Motor neuron (in vitro differentiated cells): ENCODE measurements around the gene FOXP1. TPM values are rescaled to one million over a fixed set of nuclear protein-coding genes. Genes with fewer than 3 reads are reported as not detected.
A peak's percentile ranks its signal among the peaks of the same experiment; 100 is the strongest.

ENCODE experiments used
- ATAC-seq, 8 experiments: fragments of 200-7000 bp; cut with Tn5 transposase; replicated peaks in 6 of 8; 2 replicates each; pipeline ENCODE4 v1.8.0; 2021; ENCODE audit warnings: mild to moderate bottlenecking in 8 of 8, moderate library complexity in 8 of 8
- H3K27ac ChIP-seq, 2 donors: fragments of 250-450 bp; sonication (Bioruptor Pico); 2 replicates each; pipeline ENCODE4 v1.9.0; 2021; ENCODE audit warnings: antibody characterized with exemption in 2 of 2, mild to moderate bottlenecking in 2 of 2, moderate library complexity in 1 of 2
- H3K4me1 ChIP-seq, 2 donors: fragments of 250-450 bp; sonication (Bioruptor Pico); replicated peaks in 1 of 2; 2 replicates each; pipeline ENCODE4 v1.6.1; 2021; ENCODE audit warnings: antibody characterized with exemption in 2 of 2, mild to moderate bottlenecking in 2 of 2, moderate library complexity in 1 of 2
- H3K4me3 ChIP-seq, 5 donors: fragments of 250-450 bp; sonication (Bioruptor Pico); 2 replicates each; pipeline ENCODE4 v1.9.0; 2021; ENCODE audit warnings: antibody characterized with exemption in 5 of 5, mild to moderate bottlenecking in 5 of 5, moderate library complexity in 4 of 5
- WGBS, 10 experiments: fragments of 450-650 bp; shearing (Covaris generic); methylation state at CpG; one replicate each; pipeline ENCODE4 v1.0.0; 2022; 5-methylcytosine and 5-hydroxymethylcytosine counted together
- in situ Hi-C, 9 experiments: fragments of 400-800 bp; cut with MboI; loops; one replicate each; pipeline ENCODE4 v1.15.0; 2021; ENCODE audit warnings: low sequenced_read_pairs in 9 of 9, low pct_unique_long_range_greater_than_20kb in 2 of 9; ENCODE audit not compliant: unreplicated experiment in 9 of 9
- total RNA-seq, 8 experiments: library from RNA; unstranded; fragments of 300-600 nt; gene quantifications; 2 replicates each; pipeline versions ENCODE4 v1.2.3 to v1.2.4, GENCODE V29; 2022

Gene FOXP1
- total RNA-seq, 8 experiments from 2014 or later = 7.0 to 118 (median 74.5) TPM

GRCh38 chr3:71088019-71088708 lies 495.4 kb downstream of the FOXP1 start:
- Histone ChIP-seq H3K4me1 (peaks cover 0 to 3% of the 10 kb centered on the region in 2 donors), H3K4me3 (no peak overlapping the region), H3K27ac (no peak overlapping the region)
- WGBS, 10 experiments = 80 to 100% (median 95%) methylated on average over 2 to 8 of the region's 8 CpGs
- ATAC-seq = no peak
- in situ Hi-C loops = no loop called here

DNA sequence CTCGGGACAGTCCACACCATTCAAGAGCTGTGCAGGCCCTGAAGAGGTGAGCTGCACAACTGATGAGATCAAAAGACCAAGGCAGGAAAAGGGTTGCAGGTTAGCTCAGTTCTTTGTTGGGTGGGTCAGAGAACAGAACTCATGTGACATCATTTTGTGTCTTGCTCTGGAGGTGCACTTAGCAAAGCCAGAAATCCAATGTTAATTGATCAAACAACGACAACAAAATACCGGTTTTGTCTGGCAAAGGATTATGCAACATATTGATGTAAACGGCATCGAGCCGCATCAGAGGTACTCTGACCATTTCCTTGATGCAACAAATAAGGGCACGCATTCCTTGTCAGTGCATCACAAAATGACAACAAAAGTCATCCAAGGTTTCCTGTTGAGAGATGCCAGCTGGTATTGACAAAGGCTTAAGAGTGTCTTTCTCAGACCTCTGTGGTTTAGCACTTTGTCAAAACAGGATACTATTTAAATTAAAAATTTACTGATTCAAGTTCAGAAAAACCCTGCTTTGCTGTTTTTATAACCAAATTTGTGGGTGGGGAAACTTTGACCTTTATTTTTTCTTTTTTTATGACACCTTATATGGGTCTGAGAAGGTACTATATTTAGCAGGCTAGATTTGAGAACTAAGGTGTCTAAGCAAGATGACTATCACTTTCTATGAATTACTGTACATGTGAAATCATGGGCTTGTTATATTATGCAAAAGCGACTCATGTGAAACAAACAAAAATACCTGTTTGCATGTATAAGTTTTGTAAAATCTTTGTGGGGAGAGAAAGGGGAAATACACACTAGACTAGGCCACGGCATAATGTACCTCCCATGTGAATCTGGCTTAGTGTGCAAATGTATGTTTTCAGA lies 496.1 kb downstream of the FOXP1 start:
- peaks cover 0 to 3% of the 10 kb centered on the region in 2 donors for H3K4me1 ChIP-seq
- in situ Hi-C loops = no loop called here
- H3K4me3 ChIP-seq = no peak overlapping the region
- ATAC-seq = peak in 1 of 8 experiments; percentile 28
- 63 to 100% (median 92%) methylated on average over 3 to 9 of the region's 9 CpGs for WGBS, 10 experiments
- no peak overlapping the region for H3K27ac ChIP-seq

DNA sequence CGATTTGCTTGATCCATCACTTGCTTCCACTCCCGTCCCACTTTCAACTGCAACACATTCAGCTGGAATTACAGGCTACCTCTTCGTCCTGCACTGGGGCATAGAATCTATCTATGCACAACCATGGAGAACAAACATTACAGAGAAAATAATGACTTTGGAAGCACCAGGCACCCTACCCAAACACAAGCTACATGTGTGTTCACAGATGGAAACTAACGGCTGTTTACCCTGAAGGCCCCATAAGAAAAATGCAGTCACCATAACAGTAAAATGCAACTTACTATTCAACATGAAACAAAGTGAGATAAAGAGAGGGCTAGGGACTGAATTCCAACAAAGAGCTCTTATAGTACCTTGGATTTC lies 496.8 kb downstream of the FOXP1 start:
- in situ Hi-C loops = no loop called here
- 83 to 100% (median 100%) methylated on average over 1 to 4 of the region's 4 CpGs; no CpG with 5 or more reads in 4 of the 10 experiments for WGBS, 10 experiments
- ATAC-seq = peak in 2 of 8 experiments; percentile 25 to 86
- H3K4me1 ChIP-seq = peaks cover 0 to 3% of the 10 kb centered on the region in 2 donors
- no peak overlapping the region for H3K27ac ChIP-seq
- H3K4me3 ChIP-seq = no peak overlapping the region

DNA sequence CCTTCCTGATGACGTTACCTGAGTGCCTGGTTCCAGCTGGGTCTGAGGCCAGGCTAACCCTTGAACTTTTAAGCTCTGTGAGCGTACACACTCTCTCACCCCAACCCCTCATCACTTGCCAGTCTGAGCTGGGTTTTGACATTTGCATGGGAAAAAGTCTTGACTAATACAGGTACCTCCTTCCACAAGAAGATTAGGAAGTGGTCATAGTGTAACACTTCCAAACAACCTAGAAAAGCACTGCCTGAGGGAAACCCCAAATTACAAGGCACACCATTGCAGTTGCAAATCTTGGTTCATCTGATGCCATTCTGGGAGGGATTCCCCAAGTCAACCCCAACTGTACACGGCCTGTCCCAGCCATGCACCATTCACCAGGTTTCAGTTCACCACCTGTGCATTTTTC lies 499.8 kb downstream of the FOXP1 start:
- H3K4me1 ChIP-seq = peaks cover 0 to 3% of the 10 kb centered on the region in 2 donors
- 60 to 100% (median 91%) methylated on average over 1 to 3 of the region's 3 CpGs; no CpG with 5 or more reads in 4 of the 10 experiments for WGBS, 10 experiments
- no peak overlapping the region for H3K27ac ChIP-seq
- in situ Hi-C loops = no loop called here
- no peak overlapping the region for H3K4me3 ChIP-seq
- ATAC-seq = no peak

GRCh38 chr3:71082833-71083232 lies 500.7 kb downstream of the FOXP1 start:
- Histone ChIP-seq H3K4me3 (no peak overlapping the region), H3K27ac (no peak overlapping the region), H3K4me1 (peaks cover 0 to 3% of the 10 kb centered on the region in 2 donors)
- in situ Hi-C loops = no loop called here
- WGBS, 10 experiments = 80 to 100% (median 95%) methylated on average over 1 to 5 of the region's 5 CpGs; no CpG with 5 or more reads in 1 of the 10 experiments
- no peak for ATAC-seq

GRCh38 chr3:71080517-71081083 lies 502.9 kb downstream of the FOXP1 start:
- ATAC-seq = no peak
- 83 to 100% (median 98%) methylated on average over 1 to 4 of the region's 4 CpGs for WGBS, 10 experiments
- Histone ChIP-seq H3K4me3 (no peak overlapping the region), H3K27ac (no peak overlapping the region), H3K4me1 (no peaks in the 10 kb centered on the region)
- in situ Hi-C loops = no loop called here

DNA sequence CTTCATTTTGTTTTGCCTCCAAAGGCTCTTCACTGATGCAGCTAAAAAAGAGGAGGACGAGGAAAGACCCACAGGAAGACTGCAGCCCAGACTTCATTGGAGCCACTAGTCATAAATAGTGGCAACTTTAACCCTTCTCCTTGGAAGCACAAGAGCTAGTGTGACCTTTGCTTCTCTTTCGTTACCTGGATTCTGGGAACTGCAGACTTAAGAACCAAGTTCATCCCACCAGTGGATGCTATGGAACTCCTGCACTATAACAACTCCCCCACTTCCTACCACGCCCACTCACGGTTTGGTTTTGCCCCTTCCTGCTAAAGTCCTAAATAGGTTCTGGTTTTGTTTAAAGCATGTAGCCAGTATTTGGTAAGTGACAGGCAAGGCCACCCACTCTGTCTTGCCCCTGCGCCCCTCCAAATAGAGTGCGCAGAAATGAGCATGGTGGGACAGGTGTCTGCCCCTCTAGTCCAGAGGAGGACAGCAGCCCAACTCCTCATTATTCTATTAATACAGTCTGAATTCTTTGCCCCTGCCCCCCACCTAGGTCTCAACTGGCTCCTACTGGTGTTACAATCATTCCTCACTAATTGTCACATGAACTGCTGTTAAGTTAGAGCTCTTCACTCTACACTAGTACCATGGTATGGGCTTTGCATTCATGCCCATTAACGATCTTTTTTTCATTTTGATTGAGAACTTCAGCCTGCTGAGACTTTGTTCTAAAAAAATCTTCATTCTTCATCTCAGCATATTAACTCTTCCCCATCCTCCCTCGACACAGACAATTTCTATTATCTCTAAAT lies 504.6 kb downstream of the FOXP1 start:
- in situ Hi-C loops = no loop called here
- 64 to 100% (median 77%) methylated on average over 2 to 8 of the region's 8 CpGs for WGBS, 10 experiments
- Histone ChIP-seq H3K27ac (no peak overlapping the region), H3K4me3 (no peak overlapping the region), H3K4me1 (no peaks in the 10 kb centered on the region)
- ATAC-seq = peak in 1 of 8 experiments; percentile 14

GRCh38 chr3:71078199-71078598 lies 505.3 kb downstream of the FOXP1 start:
- H3K27ac ChIP-seq = no peak overlapping the region
- in situ Hi-C loops = no loop called here
- ATAC-seq = no peak
- H3K4me3 ChIP-seq = no peak overlapping the region
- H3K4me1 ChIP-seq = no peaks in the 10 kb centered on the region
- 59 to 100% (median 93%) methylated on average over 1 to 3 of the region's 3 CpGs for WGBS, 10 experiments

DNA sequence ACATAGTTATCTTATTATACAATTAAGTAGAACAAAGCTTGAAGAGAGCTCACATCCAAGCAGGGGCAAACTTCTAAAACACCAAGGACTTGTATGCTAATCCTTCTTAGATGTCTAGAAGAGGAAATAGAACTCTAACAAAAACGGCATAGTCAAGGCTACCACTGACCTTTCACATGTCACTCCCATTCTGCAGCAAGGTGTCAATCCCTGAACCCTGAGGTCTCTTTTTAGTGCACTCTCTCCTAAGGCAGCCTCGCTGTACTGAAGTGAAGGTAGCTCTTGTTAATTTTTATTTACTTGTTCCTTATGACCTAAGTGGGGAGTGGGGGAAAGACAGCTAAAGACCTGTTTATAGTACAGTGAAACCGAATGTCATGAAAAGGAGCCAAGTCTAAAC lies 506.5 kb downstream of the FOXP1 start:
- no peaks in the 10 kb centered on the region for H3K4me1 ChIP-seq
- WGBS, 10 experiments = 63 to 100% (median 96%) methylated on average over 1 to 3 of the region's 3 CpGs; no CpG with 5 or more reads in 1 of the 10 experiments
- ATAC-seq = no peak
- no peak overlapping the region for H3K27ac ChIP-seq
- in situ Hi-C loops = no loop called here
- no peak overlapping the region for H3K4me3 ChIP-seq

DNA sequence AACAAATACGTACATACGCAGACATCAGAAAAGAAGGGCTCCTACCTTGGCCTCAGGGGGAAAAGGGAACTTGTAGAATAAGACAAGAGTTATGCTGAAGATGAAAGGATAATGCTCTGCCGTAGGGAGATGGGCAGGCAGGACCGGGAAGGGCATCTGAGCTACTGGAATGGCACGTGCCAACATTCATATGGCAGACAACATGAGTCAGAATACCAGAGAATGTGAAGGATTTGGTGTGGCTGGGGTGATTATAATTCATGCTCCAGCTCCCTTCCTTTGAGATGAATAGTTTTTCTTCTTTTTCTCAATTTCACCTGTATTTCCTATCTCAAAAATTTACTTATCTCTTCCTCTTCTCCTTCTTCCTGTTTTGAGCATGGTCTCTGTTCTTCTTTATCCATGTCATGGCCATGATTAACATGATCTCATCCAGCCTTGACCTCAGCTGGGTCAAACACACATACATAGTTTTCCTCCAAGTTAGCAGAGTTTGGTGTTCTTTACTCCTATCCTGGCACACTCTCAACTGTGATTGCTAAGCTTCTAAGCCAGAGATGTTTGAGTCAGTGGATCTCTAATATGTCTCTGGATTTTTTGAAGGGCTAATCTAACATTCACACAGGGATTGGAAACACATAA lies 507.0 kb downstream of the FOXP1 start:
- in situ Hi-C loops = no loop called here
- Histone ChIP-seq H3K27ac (no peak overlapping the region), H3K4me3 (no peak overlapping the region), H3K4me1 (peaks cover 0 to 2% of the 10 kb centered on the region in 2 donors)
- WGBS, 10 experiments = 91 to 100% (median 94%) methylated on average over 1 to 5 of the region's 5 CpGs; no CpG with 5 or more reads in 3 of the 10 experiments
- ATAC-seq = no peak

DNA sequence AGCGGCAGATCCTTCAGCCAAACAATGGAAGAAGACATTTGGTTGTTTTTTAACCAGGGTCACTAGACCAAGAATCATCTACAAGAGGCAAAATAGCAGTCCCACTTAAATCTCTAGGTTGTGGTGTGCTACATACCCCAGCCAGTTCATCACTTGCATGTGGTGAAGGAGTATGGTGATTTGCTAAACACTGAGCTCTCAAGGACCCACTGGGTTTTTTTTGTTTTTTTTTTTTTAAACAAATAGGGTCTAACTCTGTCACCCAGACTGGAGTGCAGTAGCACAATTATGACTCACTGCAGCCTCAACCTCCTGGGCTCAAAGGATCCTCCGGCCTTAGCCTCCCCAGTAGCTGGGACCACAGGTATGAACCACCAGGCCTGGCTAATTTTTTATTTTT lies 508.0 kb downstream of the FOXP1 start:
- no peak overlapping the region for H3K4me3 ChIP-seq
- ATAC-seq = no peak
- H3K4me1 ChIP-seq = peaks cover 7 to 12% of the 10 kb centered on the region in 2 donors
- in situ Hi-C loops = no loop called here
- H3K27ac ChIP-seq = no peak overlapping the region
- WGBS, 10 experiments = 79 to 100% (median 100%) methylated on average over 1 to 2 of the region's 2 CpGs; no CpG with 5 or more reads in 2 of the 10 experiments

GRCh38 chr3:71074423-71074822 lies 509.1 kb downstream of the FOXP1 start:
- Histone ChIP-seq H3K4me1 (peaks cover 18 to 23% of the 10 kb centered on the region in 2 donors), H3K27ac (no peak overlapping the region), H3K4me3 (no peak overlapping the region)
- ATAC-seq = no peak
- in situ Hi-C loops = loop anchor here in 1 of 9 experiments (25.0 kb wide), 1 partner anchor 513 kb away; the partner anchor contains the start of gene FOXP1
- WGBS, 10 experiments = 86 to 100% (median 90%) methylated on average over 1 to 3 of the region's 3 CpGs; no CpG with 5 or more reads in 4 of the 10 experiments
